Aorta (tissue), 5 donors: ENCODE measurements around the gene TRAPPC6A. TPM values are rescaled to one million over a fixed set of nuclear protein-coding genes. Genes with fewer than 3 reads are reported as not detected.

Source experiments
- ATAC-seq: fragments of 200-7000 bp; cut with Tn5 transposase; one replicate; pipeline ENCODE4 v1.9.1; 2022; ENCODE audit warnings: moderate library complexity; ENCODE audit not compliant: low FRiP score
- DNase-seq, 2 donors: peaks; one replicate each; pipeline ENCODE4 v3.0.0-alpha.2; 2020
- H3K27ac ChIP-seq, 2 donors: one replicate each; pipeline ENCODE4 v1.5.1; 2013; ENCODE audit warnings: low read length in 2 of 2, mild to moderate bottlenecking in 2 of 2, moderate library complexity in 2 of 2, control low read depth in 1 of 2, inconsistent platforms in 1 of 2, low read depth in 1 of 2
- H3K27me3 ChIP-seq, 2 donors: one replicate each; pipeline ENCODE4 v1.6.1; 2013; ENCODE audit warnings: control low read depth in 1 of 2, low read length in 1 of 2, mild to moderate bottlenecking in 1 of 2, moderate library complexity in 1 of 2; ENCODE audit not compliant: insufficient read depth in 2 of 2, control insufficient read depth in 1 of 2
- H3K36me3 ChIP-seq, 2 donors: one replicate each; pipeline ENCODE4 v1.6.1; 2013; ENCODE audit warnings: control low read depth in 1 of 2, low read length in 1 of 2, mild to moderate bottlenecking in 1 of 2; ENCODE audit not compliant: insufficient read depth in 2 of 2, control insufficient read depth in 1 of 2
- H3K4me1 ChIP-seq, 2 donors: one replicate each; pipeline ENCODE4 v1.6.1; 2013; ENCODE audit warnings: low read length in 2 of 2, control low read depth in 1 of 2, mild to moderate bottlenecking in 1 of 2, moderate library complexity in 1 of 2; ENCODE audit not compliant: insufficient read depth in 2 of 2, control insufficient read depth in 1 of 2
- H3K4me3 ChIP-seq, 2 donors: one replicate each; pipeline ENCODE4 v1.5.1; 2013; ENCODE audit warnings: low read length in 2 of 2, control low read depth in 1 of 2, mild to moderate bottlenecking in 1 of 2
- H3K9me3 ChIP-seq: one replicate; pipeline ENCODE4 v1.6.1; 2013; ENCODE audit warnings: mild to moderate bottlenecking, low read length; ENCODE audit not compliant: control insufficient read depth
- WGBS, 2 donors: extraction: QIAGEN DNeasy Blood & Tissue Kit; methylation state at CpG; one replicate each; pipeline ENCODE4 v1.1.7; 2013; 5-methylcytosine and 5-hydroxymethylcytosine counted together
- intact Hi-C, 2 donors: fragments of 100-400 bp; cut with DNase I; formaldehyde crosslinking; loops; one replicate each; pipeline versions ENCODE4 v1.14.2 to v1.15.0; 2022
- polyA plus RNA-seq, 2 donors: library from polyadenylated mRNA; stranded (reverse); fragments of 200-250 nt; gene quantifications; one replicate each; pipeline ENCODE4 v1.2.3, GENCODE V29; 2013
- total RNA-seq, 2 donors: library from RNA; stranded (reverse); fragmentation: NEBNext Ultra II Directional; extraction: Animal tissue kit (Norgen Biotek cat#: 25700); gene quantifications; one replicate each; pipeline ENCODE4 v1.2.1, GENCODE V29; 2021
- donor health status: healthy with polysubstance abuse.
- donor health status: Bipolar disorder and iron deficiency.
- donor health status: DM: no; HTN: no; CAD: no.
- donor health status: DM: no; HTN: no; CAD: no.
- donor health status: DM: yes; HTN: yes; CAD: no.

TRAPPC6A gene
- total and polyA plus RNA-seq, 4 donors, result 9.5 to 17.0 (median 15.1) TPM

- Histone ChIP-seq H3K36me3 (no peaks in the 10 kb centered on the region), H3K4me1 (no peaks in the 10 kb centered on the region), H3K4me3 (no peak overlapping the region), H3K9me3 (no peaks in the 10 kb centered on the region), H3K27me3 (no peaks in the 10 kb centered on the region), H3K27ac (no peak overlapping the region)
- ATAC-seq (no peak), DNase-seq (no peak)
- WGBS, 2 donors, result 95 to 96% methylated on average over 4 of the region's 4 CpGs
- intact Hi-C loops, result no loop called here
Measured at GRCh38 chr19:45191375-45191774, 13.3 kb upstream of the TRAPPC6A start.

GRCh38 chr19:45189971-45190370, 11.9 kb upstream of the TRAPPC6A start:
- intact Hi-C loops, result no loop called here
- H3K27ac ChIP-seq, result no peak overlapping the region
- 85 to 100% methylated on average over 1 of the region's 1 CpG for WGBS, 2 donors
- ATAC-seq (no peak), DNase-seq (no peak)
- H3K4me3 ChIP-seq, result no peak overlapping the region
- H3K27me3 ChIP-seq, result no peaks in the 10 kb centered on the region
- no peaks in the 10 kb centered on the region for H3K36me3 ChIP-seq
- no peaks in the 10 kb centered on the region for H3K4me1 ChIP-seq
- no peaks in the 10 kb centered on the region for H3K9me3 ChIP-seq

GRCh38 chr19:45187421-45188100, 9.5 kb upstream of the TRAPPC6A start:
- intact Hi-C loops, result no loop called here
- 55 to 57% methylated on average over 12 of the region's 12 CpGs for WGBS, 2 donors

GRCh38 chr19:45186509-45187334, 8.7 kb upstream of the TRAPPC6A start:
- no peaks in the 10 kb centered on the region for H3K27me3 ChIP-seq
- ATAC-seq (no peak), DNase-seq (no peak)
- no peaks in the 10 kb centered on the region for H3K36me3 ChIP-seq
- no peak overlapping the region for H3K27ac ChIP-seq
- 82 to 87% methylated on average over 12 of the region's 12 CpGs for WGBS, 2 donors
- no peaks in the 10 kb centered on the region for H3K4me1 ChIP-seq
- no peaks in the 10 kb centered on the region for H3K9me3 ChIP-seq
- intact Hi-C loops, result no loop called here
- no peak overlapping the region for H3K4me3 ChIP-seq

More at GRCh38 chr19:45187421-45188100, 9.5 kb upstream of the TRAPPC6A start:
- H3K27ac ChIP-seq, result no peak overlapping the region
- H3K9me3 ChIP-seq, result no peaks in the 10 kb centered on the region
- no peaks in the 10 kb centered on the region for H3K4me1 ChIP-seq
- no peak for ATAC-seq
- DNase-seq, result no peak
- H3K4me3 ChIP-seq, result no peak overlapping the region
- H3K36me3 ChIP-seq, result no peaks in the 10 kb centered on the region
- no peaks in the 10 kb centered on the region for H3K27me3 ChIP-seq

DNA sequence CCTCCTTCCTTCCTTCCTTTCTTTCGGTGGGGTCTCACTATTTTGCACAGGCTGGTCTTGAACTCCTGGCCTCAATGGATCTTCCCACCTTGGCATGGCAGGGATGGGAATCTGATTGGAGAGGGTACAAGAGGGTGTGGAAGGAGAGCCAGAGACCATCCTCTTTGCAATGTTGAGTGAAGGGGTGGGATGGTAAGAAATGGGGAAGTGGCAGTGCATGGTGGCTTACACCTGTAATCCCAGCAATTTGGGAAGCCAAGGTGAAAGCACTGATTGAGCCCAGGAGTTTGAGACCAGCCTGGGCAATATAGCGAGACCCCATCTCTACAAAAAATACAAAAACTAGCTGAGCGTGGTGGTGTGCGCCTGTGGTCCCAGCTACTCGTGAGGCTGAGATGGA, 6.1 kb upstream of the TRAPPC6A start:
- H3K4me3 ChIP-seq, result no peak overlapping the region
- ATAC-seq (no peak), DNase-seq (no peak)
- no peak overlapping the region for H3K27ac ChIP-seq
- no peaks in the 10 kb centered on the region for H3K9me3 ChIP-seq
- no peaks in the 10 kb centered on the region for H3K27me3 ChIP-seq
- H3K4me1 ChIP-seq, result peaks cover 0 to 2% of the 10 kb centered on the region in 2 donors
- H3K36me3 ChIP-seq, result no peaks in the 10 kb centered on the region
- intact Hi-C loops, result no loop called here
- WGBS, 2 donors, result 93 to 94% methylated on average over 5 of the region's 5 CpGs

DNA sequence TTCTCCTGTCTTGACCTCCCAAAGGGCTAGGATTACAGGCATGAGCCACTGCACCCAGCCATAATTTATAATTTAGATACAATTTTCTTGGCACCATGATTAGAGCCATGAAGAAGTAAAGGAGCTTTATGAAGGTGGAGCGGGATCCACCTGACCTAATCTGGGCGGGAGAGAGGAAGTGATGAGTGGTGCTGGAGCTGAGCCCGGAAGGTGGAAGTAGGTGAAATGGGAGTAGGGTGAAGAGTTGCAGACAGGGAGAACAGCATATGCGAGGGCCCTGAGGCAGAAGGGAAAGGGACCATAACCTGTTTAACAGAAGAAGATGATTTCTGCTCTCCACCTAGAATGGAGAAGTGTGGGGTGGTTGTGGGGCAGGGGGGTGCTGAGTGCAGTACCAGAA, 4.7 kb upstream of the TRAPPC6A start:
- Histone ChIP-seq H3K9me3 (no peaks in the 10 kb centered on the region), H3K36me3 (no peaks in the 10 kb centered on the region), H3K27ac (no peak overlapping the region), H3K4me3 (no peak overlapping the region), H3K4me1 (peaks cover 0 to 2% of the 10 kb centered on the region in 2 donors), H3K27me3 (no peaks in the 10 kb centered on the region)
- 93% methylated on average over 4 of the region's 4 CpGs for WGBS, 2 donors
- DNase-seq (no peak), ATAC-seq (no peak)
- intact Hi-C loops, result no loop called here

GRCh38 chr19:45180936-45181335, 2.9 kb upstream of the TRAPPC6A start:
- ATAC-seq (no peak), DNase-seq (peak in 1 of 2 donors; percentile 32)
- no peak overlapping the region for H3K27ac ChIP-seq
- intact Hi-C loops, result no loop called here
- no peak overlapping the region for H3K4me3 ChIP-seq
- H3K27me3 ChIP-seq, result no peaks in the 10 kb centered on the region
- no peaks in the 10 kb centered on the region for H3K9me3 ChIP-seq
- peaks cover 0 to 2% of the 10 kb centered on the region in 2 donors for H3K4me1 ChIP-seq
- H3K36me3 ChIP-seq, result no peaks in the 10 kb centered on the region
- WGBS, 2 donors, result 80 to 82% methylated on average over 7 of the region's 7 CpGs

GRCh38 chr19:45179892-45180370, 1.9 kb upstream of the TRAPPC6A start:
- Histone ChIP-seq H3K9me3 (no peaks in the 10 kb centered on the region), H3K27me3 (no peaks in the 10 kb centered on the region), H3K4me1 (peaks cover 0 to 2% of the 10 kb centered on the region in 2 donors), H3K27ac (no peak overlapping the region), H3K4me3 (peak overlapping the region; percentile 38 to 79), H3K36me3 (no peaks in the 10 kb centered on the region)
- 43 to 45% methylated on average over 9 of the region's 9 CpGs for WGBS, 2 donors
- ATAC-seq (no peak), DNase-seq (no peak)
- intact Hi-C loops, result loop anchor here in 1 of 2 donors (5.0 kb wide), 2 partner anchors 72 to 88 kb away; partner anchors contain the start of genes MARK4 and PPP1R37
